Measurements from ENCODE around the gene ANKS1B. TPM values are rescaled to one million over a fixed set of nuclear protein-coding genes. Genes with fewer than 3 reads are reported as not detected.

The ANKS1B gene
- total and polyA plus RNA-seq, 3 experiments from 2014 or later: 0.39 to 0.60 TPM; not detected in 1

GRCh38 chr12:99154216-99154982 is 830.3 kb downstream of the ANKS1B start:
- no peak overlapping the region for H3K27ac ChIP-seq (ENCODE audit: low read depth, low read length)
- no peak overlapping the region for H3K4me3 ChIP-seq (ENCODE audit: low read length)
- DNase-seq: no peak
- Mint-ChIP-seq H3K36me3 (no peaks in the 10 kb centered on the region), H3K4me1 (no peaks in the 10 kb centered on the region), H3K27me3 (no peaks in the 10 kb centered on the region), H3K4me3 (no peak overlapping the region), H3K27ac (no peak overlapping the region), H3K9me3 (peaks cover 0 to 7% (median 2%) of the 10 kb centered on the region in 5 donors)
- no peaks in the 10 kb centered on the region for H3K4me1 ChIP-seq (ENCODE audit: insufficient read depth, low read length)
- ChIA-PET CTCF (no interaction called here), POLR2A (no interaction called here)
- H3K27me3 ChIP-seq (ENCODE audit: insufficient read depth, low read length, poor library complexity, severe bottlenecking): no peaks in the 10 kb centered on the region
- no peaks in the 10 kb centered on the region for H3K36me3 ChIP-seq (ENCODE audit: insufficient read depth, low read length)
- H3K9me3 ChIP-seq (ENCODE audit: low read length): no peaks in the 10 kb centered on the region

GRCh38 chr12:99153293-99153692 is 831.4 kb downstream of the ANKS1B start:
- no peaks in the 10 kb centered on the region for H3K36me3 ChIP-seq (ENCODE audit: insufficient read depth, low read length)
- ChIA-PET CTCF (no interaction called here), POLR2A (no interaction called here)
- Mint-ChIP-seq H3K4me3 (no peak overlapping the region), H3K27ac (no peak overlapping the region), H3K9me3 (peaks cover 0 to 4% (median 2%) of the 10 kb centered on the region in 5 donors), H3K36me3 (no peaks in the 10 kb centered on the region), H3K4me1 (no peaks in the 10 kb centered on the region), H3K27me3 (no peaks in the 10 kb centered on the region)
- no peak overlapping the region for H3K27ac ChIP-seq (ENCODE audit: low read depth, low read length)
- DNase-seq: no peak
- H3K9me3 ChIP-seq (ENCODE audit: low read length): no peaks in the 10 kb centered on the region
- H3K27me3 ChIP-seq (ENCODE audit: insufficient read depth, low read length, poor library complexity, severe bottlenecking): no peaks in the 10 kb centered on the region
- H3K4me3 ChIP-seq (ENCODE audit: low read length): no peak overlapping the region
- no peaks in the 10 kb centered on the region for H3K4me1 ChIP-seq (ENCODE audit: insufficient read depth, low read length)

- H3K36me3 Mint-ChIP-seq: no peaks in the 10 kb centered on the region
- no peaks in the 10 kb centered on the region for H3K4me1 Mint-ChIP-seq
- peaks cover 0 to 4% (median 0%) of the 10 kb centered on the region in 5 donors for H3K9me3 Mint-ChIP-seq
- Histone ChIP-seq H3K27me3 (ENCODE audit: insufficient read depth, low read length, poor library complexity, severe bottlenecking) (no peaks in the 10 kb centered on the region), H3K9me3 (ENCODE audit: low read length) (no peaks in the 10 kb centered on the region), H3K27ac (ENCODE audit: low read depth, low read length) (no peak overlapping the region), H3K4me1 (ENCODE audit: insufficient read depth, low read length) (no peaks in the 10 kb centered on the region), H3K36me3 (ENCODE audit: insufficient read depth, low read length) (no peaks in the 10 kb centered on the region), H3K4me3 (ENCODE audit: low read length) (no peak overlapping the region)
- DNase-seq: no peak
- POLR2A ChIA-PET: no interaction called here
- CTCF ChIA-PET: no interaction called here
- no peak overlapping the region for H3K27ac Mint-ChIP-seq
- H3K4me3 Mint-ChIP-seq: no peak overlapping the region
- no peaks in the 10 kb centered on the region for H3K27me3 Mint-ChIP-seq
These were observed 832.4 kb downstream of the ANKS1B start for GRCh38 chr12:99152337-99152736.

GRCh38 chr12:99151744-99152143 is 833.0 kb downstream of the ANKS1B start:
- DNase-seq: no peak
- H3K36me3 Mint-ChIP-seq: no peaks in the 10 kb centered on the region
- Histone ChIP-seq H3K4me1 (ENCODE audit: insufficient read depth, low read length) (no peaks in the 10 kb centered on the region), H3K27ac (ENCODE audit: low read depth, low read length) (no peak overlapping the region), H3K36me3 (ENCODE audit: insufficient read depth, low read length) (no peaks in the 10 kb centered on the region), H3K27me3 (ENCODE audit: insufficient read depth, low read length, poor library complexity, severe bottlenecking) (no peaks in the 10 kb centered on the region), H3K9me3 (ENCODE audit: low read length) (no peaks in the 10 kb centered on the region), H3K4me3 (ENCODE audit: low read length) (no peak overlapping the region)
- H3K27me3 Mint-ChIP-seq: no peaks in the 10 kb centered on the region
- no peak overlapping the region for H3K4me3 Mint-ChIP-seq
- no peak overlapping the region for H3K27ac Mint-ChIP-seq
- H3K4me1 Mint-ChIP-seq: no peaks in the 10 kb centered on the region
- peaks cover 0 to 4% (median 0%) of the 10 kb centered on the region in 5 donors for H3K9me3 Mint-ChIP-seq
- CTCF ChIA-PET: no interaction called here
- POLR2A ChIA-PET: no interaction called here

DNA sequence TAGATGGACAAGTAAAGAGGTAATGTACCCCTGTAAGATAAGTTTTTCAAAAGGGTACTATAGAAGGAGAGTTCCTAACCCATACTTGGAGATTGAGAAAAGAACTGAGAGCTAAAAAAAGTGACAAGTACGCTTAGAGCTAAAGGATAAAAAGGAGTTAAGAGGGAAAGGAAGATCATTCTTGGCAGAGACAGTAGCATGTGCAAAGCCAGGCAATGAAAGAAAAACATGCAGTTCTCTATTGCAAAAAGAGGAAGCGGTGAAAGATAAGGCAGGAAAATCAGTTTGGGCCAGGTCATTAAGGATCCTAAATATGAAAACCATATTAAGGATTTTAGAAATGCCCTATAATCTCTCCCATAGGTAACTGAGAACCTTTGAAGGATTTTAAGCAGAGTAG is 837.6 kb downstream of the ANKS1B start:
- Histone ChIP-seq H3K9me3 (ENCODE audit: low read length) (no peaks in the 10 kb centered on the region), H3K36me3 (ENCODE audit: insufficient read depth, low read length) (no peaks in the 10 kb centered on the region), H3K4me1 (ENCODE audit: insufficient read depth, low read length) (no peaks in the 10 kb centered on the region), H3K27ac (ENCODE audit: low read depth, low read length) (no peak overlapping the region), H3K27me3 (ENCODE audit: insufficient read depth, low read length, poor library complexity, severe bottlenecking) (no peaks in the 10 kb centered on the region), H3K4me3 (ENCODE audit: low read length) (no peak overlapping the region)
- Mint-ChIP-seq H3K9me3 (peaks cover 3 to 12% (median 4%) of the 10 kb centered on the region in 5 donors), H3K4me3 (no peak overlapping the region), H3K4me1 (no peaks in the 10 kb centered on the region), H3K36me3 (no peaks in the 10 kb centered on the region), H3K27me3 (no peaks in the 10 kb centered on the region), H3K27ac (no peak overlapping the region)
- ChIA-PET CTCF (no interaction called here), POLR2A (no interaction called here)
- no peak for DNase-seq

DNA sequence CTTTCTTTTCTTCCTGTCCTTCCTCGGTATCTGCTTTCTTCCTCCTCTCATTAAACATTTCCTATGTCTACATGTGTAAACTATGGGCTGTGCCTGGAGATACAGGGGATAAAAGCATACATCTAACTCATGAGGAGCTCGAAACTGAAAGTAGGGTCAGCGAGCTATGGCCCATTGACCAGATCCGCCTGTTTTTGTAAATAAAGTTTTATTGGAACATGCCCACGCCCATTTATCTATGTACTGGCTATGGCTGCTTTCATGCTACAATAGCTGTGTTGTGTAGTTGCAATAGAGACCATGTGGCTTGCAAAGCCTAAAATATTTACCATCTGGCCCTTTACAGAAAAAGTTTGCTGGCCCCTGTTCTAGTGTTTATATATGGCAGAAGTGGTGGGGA is 838.0 kb downstream of the ANKS1B start:
- no peaks in the 10 kb centered on the region for H3K27me3 Mint-ChIP-seq
- CTCF ChIA-PET: no interaction called here
- no peaks in the 10 kb centered on the region for H3K4me1 ChIP-seq (ENCODE audit: insufficient read depth, low read length)
- no peak overlapping the region for H3K27ac ChIP-seq (ENCODE audit: low read depth, low read length)
- H3K4me1 Mint-ChIP-seq: no peaks in the 10 kb centered on the region
- no peak overlapping the region for H3K4me3 ChIP-seq (ENCODE audit: low read length)
- no peak overlapping the region for H3K4me3 Mint-ChIP-seq
- POLR2A ChIA-PET: no interaction called here
- peaks cover 3 to 12% (median 7%) of the 10 kb centered on the region in 5 donors for H3K9me3 Mint-ChIP-seq
- H3K27me3 ChIP-seq (ENCODE audit: insufficient read depth, low read length, poor library complexity, severe bottlenecking): no peaks in the 10 kb centered on the region
- H3K36me3 ChIP-seq (ENCODE audit: insufficient read depth, low read length): no peaks in the 10 kb centered on the region
- no peak overlapping the region for H3K27ac Mint-ChIP-seq
- H3K9me3 ChIP-seq (ENCODE audit: low read length): no peaks in the 10 kb centered on the region
- DNase-seq: no peak
- H3K36me3 Mint-ChIP-seq: no peaks in the 10 kb centered on the region

DNA sequence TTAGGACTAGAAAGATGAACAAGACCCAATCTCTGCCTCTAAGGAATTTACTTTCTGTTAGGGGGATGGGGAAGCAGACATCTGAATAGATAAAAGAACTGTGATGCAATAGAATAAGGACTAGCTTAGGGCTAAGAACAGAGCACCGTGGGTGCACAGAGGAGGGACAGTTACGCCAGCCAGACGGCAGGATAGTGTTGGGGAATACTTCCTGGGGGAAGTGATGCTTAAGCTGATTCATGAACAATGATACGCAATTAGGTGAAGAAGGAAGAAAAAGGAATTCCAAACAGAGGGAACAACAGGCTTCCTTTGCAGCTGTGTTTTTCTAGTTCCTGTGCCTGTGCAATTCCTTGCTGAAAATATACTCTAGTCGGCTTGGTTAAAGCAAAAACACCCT is 838.6 kb downstream of the ANKS1B start:
- Mint-ChIP-seq H3K36me3 (no peaks in the 10 kb centered on the region), H3K4me1 (no peaks in the 10 kb centered on the region), H3K9me3 (peaks cover 3 to 13% (median 9%) of the 10 kb centered on the region in 5 donors), H3K27me3 (no peaks in the 10 kb centered on the region), H3K4me3 (no peak overlapping the region), H3K27ac (no peak overlapping the region)
- H3K36me3 ChIP-seq (ENCODE audit: insufficient read depth, low read length): no peaks in the 10 kb centered on the region
- no peaks in the 10 kb centered on the region for H3K27me3 ChIP-seq (ENCODE audit: insufficient read depth, low read length, poor library complexity, severe bottlenecking)
- H3K4me3 ChIP-seq (ENCODE audit: low read length): no peak overlapping the region
- ChIA-PET POLR2A (no interaction called here), CTCF (no interaction called here)
- no peak for DNase-seq
- H3K27ac ChIP-seq (ENCODE audit: low read depth, low read length): no peak overlapping the region
- H3K9me3 ChIP-seq (ENCODE audit: low read length): no peaks in the 10 kb centered on the region
- no peaks in the 10 kb centered on the region for H3K4me1 ChIP-seq (ENCODE audit: insufficient read depth, low read length)

- Mint-ChIP-seq H3K36me3 (no peaks in the 10 kb centered on the region), H3K4me3 (no peak overlapping the region), H3K27me3 (no peaks in the 10 kb centered on the region), H3K4me1 (no peaks in the 10 kb centered on the region), H3K9me3 (peaks cover 3 to 12% (median 9%) of the 10 kb centered on the region in 5 donors), H3K27ac (no peak overlapping the region)
- no peaks in the 10 kb centered on the region for H3K36me3 ChIP-seq (ENCODE audit: insufficient read depth, low read length)
- no peaks in the 10 kb centered on the region for H3K4me1 ChIP-seq (ENCODE audit: insufficient read depth, low read length)
- H3K27ac ChIP-seq (ENCODE audit: low read depth, low read length): no peak overlapping the region
- H3K4me3 ChIP-seq (ENCODE audit: low read length): no peak overlapping the region
- CTCF ChIA-PET: no interaction called here
- POLR2A ChIA-PET: no interaction called here
- H3K9me3 ChIP-seq (ENCODE audit: low read length): no peaks in the 10 kb centered on the region
- no peaks in the 10 kb centered on the region for H3K27me3 ChIP-seq (ENCODE audit: insufficient read depth, low read length, poor library complexity, severe bottlenecking)
- DNase-seq: no peak
These were observed 842.1 kb downstream of the ANKS1B start for GRCh38 chr12:99142651-99143050.
